GM21390 (cell line): Measurements from ENCODE around the gene FRA10AC1.
"Not testable (repeated sequence)": the region's sequence is repeated elsewhere in the genome, so short reads cannot be mapped to it uniquely, and the experiment has no call there.

Source experiments
- ATAC-seq: cut with Tn5 transposase; IDR thresholded peaks from one replicate; pipeline ENCODE4 v1.9.1; 2021; ENCODE audit not compliant: unreplicated experiment

FRA10AC1 gene

DNA sequence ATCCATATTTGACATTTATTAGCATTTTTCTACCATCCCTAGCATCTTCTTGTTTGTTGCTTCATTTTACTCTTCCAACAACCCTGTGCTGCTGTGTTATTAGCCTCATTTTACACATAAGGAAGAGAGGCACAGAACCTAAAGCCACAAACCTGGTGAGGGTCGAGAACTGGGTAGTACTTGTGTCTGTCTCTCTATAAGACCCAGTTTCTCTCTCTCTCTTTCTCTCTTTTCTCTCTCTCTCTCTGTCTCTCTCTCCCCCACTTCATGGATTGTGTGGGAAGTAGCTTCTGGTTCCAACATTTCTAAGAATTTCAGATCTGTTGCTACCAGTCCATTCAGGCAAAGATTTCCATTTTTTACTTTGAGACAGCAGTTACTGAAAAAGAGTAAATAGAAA lies 1.4 kb upstream of the FRA10AC1 start:
- no peak for ATAC-seq

DNA sequence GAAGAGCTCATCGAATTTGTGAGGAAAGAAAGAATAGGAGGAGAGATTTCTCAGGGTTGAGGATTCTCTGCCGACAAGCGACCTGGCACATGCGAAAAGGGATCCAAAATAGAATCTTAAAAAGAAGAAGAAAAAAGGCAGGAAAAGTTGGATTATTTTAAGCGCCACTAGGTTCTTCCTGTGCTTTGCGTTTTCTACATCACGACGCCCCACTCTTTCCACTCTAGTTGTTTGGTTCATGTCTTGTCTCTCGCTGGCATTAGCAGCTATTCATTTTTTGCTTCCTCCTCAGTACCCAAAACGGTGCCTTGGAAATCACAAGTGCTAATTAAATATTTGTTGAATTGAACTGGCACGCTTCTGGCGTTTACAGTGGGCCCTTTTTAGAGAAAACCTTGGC lies 674 bp upstream of the FRA10AC1 start:
- no peak for ATAC-seq

DNA sequence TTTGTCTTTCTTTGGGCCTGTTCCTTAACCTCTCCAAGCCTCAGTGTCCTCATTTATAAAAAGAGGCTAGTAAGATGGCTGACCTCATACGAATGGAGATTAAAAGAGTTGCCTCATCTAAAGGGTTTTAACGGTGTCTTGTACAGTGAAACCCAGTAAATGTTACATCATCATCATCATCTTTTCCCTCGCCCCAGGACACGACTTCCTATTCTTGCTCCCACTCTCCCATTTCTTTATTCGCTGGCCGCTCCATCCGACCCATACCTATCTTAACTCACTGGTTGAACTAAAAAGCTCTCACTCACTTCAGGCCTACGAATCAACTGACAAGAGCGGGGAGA lies 554 bp downstream of the FRA10AC1 start:
- ATAC-seq: peak; percentile 22

DNA sequence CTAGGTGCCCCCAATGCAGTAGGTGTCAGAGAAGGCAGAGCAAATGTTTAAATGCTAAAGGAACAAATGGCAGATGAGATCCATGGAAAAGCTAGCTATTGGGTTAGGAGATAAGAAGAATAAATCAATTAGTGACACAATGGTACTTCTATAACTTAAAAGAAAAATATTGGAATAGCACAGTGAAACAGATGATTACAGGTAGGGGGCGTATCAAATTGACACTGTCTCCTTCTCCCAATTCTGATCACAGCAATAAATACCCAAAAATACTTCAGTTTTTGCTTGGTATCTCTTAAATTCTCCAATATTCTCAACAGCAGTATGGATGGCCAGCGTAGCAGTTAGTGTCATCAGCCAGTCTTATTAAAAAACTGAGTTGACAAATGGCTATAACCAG lies 5.2 kb downstream of the FRA10AC1 start:
- no peak for ATAC-seq

DNA sequence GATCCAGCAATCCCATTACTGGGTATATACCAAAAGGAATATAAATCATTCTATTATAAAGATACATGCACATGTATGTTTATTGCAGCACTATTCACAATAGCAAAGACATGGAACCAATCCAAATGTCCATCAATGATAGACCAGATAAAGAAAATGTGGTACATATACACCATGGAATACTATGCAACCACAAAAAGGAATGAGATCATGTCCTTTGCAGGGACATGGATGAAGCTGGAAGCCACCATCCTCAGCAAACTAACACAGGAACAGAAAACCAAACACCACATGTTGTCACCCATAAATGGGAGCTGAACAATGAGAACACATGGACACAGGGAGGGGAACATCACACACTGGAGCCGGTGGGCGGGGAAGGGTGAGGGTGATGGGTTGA lies 5.8 kb downstream of the FRA10AC1 start:
- ATAC-seq: not testable (repeated sequence)

DNA sequence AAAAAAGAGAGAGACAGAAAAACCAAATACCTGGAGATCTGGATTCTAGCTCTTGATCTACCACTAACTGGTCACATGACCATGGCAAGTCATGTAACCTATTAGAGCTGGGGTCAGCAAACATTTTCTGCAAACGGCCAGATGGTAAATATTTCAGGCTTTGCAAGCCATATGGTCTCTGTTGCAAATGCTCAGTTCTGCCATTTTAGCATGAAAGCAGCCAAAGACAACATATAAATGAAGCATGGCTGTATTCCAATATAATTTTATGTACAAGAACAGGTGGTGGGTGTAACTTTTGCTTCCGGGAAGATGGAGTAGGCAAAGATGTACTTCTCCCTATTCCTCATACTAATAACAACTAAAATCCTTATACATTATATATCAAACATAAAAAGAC lies 6.7 kb downstream of the FRA10AC1 start:
- no peak for ATAC-seq

DNA sequence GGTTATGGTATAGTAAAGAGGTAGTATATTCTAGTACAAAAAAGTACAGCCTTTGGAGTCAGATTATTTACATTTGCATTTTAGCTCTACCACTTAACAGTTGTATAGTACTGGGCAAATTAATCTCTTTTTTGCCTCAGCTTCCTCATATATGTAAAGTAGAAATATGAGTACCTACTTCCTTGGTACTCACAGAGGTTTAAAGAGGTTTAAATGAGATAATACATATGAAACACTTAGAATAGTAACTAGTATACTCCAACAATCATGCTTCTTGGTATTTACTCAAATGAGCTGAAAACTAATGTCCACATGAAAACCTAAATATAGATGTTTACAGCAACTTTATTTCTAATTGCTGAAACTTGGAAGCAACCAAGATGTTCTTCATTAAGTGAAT lies 14.7 kb downstream of the FRA10AC1 start:
- no peak for ATAC-seq

DNA sequence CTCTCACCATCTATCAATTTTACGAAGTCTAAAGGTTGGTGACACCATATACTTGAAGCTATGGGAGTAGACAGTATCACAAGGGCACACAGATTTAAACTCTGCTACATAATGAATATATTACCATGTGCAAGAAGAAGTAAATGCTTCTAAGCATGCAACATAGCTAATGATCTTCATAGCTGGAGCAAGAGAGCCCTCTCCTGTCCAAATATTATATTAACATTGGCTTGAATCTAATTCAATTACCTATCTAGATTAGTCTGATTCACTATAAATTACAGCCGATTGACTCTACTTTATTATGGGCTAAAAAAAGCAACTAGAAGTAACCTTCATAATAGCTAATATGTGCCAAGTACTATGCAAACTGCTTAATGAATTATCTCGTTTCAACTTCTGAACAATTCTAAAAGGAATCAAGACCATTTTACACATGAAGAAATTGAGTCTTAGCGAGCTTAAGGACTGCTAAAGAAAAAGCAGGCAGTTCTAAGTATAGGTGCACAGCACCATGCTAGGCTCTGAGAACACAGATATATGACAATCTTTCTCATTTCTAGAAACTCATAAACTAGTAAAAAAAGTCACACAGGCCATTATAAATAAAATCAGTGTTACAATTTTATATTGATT lies 21.9 kb downstream of the FRA10AC1 start:
- ATAC-seq: no peak

DNA sequence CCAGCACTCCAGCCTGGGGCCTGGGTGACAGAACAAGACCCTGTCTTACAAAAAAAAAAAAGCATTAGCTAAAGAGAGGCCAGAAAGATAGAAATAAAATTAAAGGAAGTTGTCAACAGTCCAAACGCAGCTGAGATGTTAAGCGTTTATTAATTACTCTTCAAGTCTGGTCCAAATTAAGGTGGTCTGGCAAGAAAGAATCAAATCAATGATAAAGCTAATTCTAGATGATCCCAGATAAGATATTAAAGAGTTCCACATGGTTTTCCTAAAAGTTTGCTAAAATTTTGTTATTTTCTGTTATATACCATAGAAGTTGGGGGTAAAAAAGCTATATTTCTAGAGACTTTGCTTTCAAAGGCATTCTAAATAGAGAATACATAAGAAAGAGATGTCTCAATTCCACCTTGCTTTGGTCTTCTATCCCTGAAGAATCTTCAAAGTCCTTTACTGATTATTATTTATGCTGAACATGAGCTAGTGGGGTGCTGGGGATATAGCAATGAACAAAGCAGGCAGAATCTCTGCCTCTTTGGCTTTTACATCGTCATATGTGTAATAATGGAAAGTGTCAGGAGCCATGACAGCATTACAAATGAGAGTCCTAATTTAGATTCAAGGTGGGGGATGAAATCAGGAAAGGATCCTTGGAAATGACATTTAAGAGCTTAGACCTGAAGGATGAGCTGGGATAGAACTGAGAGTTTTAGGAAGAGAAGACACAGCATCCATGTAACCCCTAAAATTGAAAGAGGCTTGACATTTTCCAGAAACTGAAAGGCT lies 23.4 kb downstream of the FRA10AC1 start:
- no peak for ATAC-seq

DNA sequence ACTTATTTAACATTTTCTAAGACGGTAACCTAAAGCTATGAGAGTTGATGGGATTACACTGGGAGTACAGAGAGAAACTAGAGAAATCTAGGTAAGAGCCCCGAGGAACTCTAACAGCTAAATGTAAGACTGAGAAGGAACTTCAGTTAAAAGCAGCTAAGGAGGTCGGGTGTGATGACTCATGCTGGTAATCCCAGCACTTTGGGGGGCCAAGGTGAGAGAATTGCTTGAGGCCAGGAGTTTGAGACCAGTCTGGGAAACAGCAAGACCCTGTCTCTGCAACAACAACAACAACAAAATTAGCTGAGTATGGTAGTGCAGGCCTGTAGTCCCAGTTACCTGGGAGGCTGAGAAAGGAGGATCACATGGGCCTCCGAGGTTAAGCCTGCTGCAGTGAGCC lies 24.0 kb downstream of the FRA10AC1 start:
- ATAC-seq: no peak

DNA sequence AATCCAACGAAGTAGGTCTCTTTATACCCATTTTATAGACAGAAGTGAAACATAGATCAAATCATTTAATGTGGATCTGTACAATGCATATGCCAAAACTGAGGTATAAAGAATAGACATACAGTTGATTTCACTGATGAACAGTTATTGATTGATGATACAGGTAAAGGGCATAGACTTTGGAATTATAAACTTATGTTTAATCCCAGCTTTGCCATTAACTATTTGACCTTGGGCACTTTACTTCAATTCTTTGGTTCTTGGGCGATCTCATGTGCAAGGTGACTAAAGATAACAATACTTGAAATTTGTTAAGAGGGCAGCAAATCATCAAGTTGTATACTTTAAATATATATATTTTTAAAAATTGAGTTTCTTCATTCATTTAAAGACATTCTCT lies 28.6 kb downstream of the FRA10AC1 start:
- ATAC-seq: no peak

DNA sequence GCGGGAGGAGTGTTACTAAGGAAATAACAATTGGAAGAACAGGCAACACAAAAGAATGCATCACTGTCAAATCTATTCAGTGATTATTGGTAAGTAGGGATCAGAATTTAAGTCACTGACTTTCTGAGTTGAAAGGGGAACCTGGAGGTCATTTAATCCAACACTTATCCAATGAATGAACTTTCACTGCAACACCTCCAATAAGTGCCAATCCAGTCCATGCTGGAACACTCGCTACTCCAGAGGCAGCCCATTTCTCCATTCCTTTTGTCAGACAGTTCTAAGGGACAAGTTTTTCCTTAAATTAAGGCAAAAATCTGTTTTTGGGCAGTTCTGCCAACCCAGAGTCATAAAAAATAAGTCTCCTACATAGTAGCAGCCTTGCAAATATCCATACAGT lies 29.5 kb downstream of the FRA10AC1 start:
- no peak for ATAC-seq

DNA sequence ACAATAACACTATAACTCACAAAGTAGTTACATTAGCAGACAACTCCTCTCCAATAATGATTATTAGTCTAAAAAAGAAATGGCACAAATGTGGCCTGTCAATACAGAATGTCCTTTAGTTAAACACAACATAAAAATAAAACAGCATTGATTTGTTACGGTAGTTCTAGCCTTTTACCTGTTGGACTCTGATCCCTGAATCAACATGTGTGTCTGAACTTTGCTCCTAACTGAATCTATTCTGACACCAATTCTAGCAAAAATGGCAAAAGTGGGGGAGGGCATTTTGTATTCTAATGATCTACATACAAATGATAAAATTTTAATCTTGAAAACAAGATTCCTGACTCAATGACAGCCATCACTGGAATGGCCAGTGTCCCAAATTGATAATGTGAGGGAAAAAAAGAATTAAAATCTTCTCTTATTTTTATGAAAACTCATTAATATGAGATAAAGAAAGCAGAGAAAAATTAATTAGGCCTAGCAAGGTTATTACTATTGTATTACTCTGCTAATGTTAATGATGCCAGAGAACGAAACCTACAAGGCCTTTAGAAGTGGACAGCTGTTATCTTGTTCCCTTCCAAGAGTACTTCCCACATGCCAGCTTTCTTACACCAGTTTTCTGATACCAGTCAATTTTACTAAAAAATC lies 30.2 kb downstream of the FRA10AC1 start:
- ATAC-seq: no peak

DNA sequence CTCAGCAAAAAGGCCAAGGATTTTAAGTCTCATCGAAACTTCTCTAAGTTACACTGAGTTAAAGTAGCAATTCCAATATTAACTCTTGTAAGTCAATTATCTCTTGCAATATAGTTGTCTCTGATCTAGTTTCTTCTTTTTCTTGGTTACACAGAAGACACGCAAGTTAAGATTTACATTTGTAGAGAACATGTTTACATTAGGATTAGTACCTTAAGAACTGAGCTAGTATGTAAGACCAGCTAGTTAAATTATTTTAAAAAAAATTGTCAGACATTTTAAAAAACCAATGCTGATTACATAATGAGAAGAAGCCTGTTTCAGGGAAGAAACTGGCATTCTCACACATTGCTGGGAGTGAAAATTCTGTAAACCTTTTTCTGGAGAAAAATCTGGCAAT lies 31.4 kb downstream of the FRA10AC1 start:
- no peak for ATAC-seq

DNA sequence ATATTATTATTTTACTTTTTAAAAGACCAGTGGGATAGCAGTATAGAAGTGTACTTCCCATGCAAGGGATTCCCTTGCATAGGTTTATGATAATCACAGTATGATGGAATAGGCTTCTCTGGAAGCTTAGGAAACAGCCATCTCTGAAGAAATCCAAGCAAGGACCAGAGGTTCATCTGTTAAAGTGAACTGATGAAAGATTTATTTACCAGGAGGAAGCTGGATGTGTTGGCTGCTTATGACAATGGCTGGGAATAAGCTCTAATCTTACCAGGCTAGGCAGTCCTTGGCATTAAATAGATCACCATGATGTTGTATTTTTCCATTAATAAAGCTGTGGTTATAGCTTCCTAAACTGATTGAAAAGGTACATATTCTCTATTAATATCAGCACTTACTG lies 32.0 kb downstream of the FRA10AC1 start:
- no peak for ATAC-seq

DNA sequence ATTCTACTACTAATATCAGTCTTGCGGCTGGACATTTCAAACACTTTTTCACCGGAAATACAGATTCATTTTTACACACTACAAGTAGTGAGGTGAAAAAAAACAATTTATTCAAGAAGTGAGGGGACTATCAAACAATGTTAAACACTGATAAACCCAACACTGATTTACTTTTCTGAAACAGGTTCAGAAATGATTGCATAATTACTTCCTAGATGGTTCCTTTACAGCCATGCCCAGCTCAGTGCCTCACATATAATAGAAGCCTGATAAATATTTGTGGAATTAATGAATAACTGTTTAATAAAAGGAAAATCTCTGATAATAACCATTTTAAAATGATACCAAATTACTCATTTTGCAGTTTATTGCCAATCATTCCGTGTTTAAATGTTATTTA lies 34.6 kb downstream of the FRA10AC1 start:
- ATAC-seq: no peak

DNA sequence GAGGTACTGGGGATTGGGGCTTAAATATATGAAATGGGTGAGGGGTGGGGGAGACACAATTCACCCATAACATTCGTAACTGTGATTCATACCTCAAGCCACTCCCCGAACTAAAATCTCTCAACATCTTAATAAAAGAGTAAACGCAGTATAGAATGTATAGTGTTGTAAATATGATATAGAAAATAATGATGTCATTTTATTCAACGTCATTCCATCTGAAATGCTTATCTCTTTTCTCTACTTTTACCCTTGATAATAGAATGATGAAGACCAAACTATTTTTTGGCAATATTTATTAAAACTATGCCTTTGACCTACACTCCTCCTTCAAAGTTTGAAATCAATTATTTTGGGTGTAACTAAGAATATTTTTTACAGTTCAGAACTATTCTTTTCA lies 36.4 kb downstream of the FRA10AC1 start:
- no peak for ATAC-seq

DNA sequence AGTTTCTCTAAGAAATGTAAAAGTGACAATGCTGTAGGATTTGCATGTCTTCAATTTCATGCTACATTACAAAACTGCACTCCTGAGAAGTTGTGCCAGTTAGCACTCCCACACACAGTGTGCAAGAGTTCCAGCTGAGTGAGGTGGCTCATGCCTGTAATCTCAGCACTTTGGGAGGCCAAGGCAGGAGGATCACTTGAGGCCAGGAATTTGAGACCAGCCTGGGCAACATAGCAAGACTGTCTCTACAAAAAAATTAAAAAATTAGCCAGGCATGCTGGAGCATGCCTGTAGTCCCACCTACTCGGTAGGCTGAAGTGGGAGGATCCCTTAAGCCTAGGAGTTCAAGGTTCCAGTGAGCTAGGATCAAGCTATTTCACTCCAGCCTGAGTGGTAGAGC lies 44.6 kb downstream of the FRA10AC1 start:
- no peak for ATAC-seq

DNA sequence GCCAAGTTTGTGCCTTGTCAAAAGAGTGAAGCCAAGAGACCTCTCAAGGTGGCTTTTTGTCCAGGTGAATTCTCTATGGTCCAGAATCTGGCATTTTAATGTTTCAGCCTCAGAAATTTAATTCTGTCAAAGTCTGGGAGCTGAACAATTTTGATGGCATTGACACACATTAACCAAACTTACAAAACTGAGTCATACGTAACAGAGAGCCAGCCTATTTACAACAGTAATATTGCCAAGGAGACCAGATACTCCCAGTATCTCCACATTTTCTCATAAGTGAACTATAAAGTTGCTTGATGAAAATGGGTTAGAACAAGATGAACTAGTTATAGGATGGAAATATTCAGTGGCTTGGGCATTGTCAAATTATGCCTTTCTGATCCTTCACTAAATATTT lies 46.2 kb downstream of the FRA10AC1 start:
- ATAC-seq: no peak

DNA sequence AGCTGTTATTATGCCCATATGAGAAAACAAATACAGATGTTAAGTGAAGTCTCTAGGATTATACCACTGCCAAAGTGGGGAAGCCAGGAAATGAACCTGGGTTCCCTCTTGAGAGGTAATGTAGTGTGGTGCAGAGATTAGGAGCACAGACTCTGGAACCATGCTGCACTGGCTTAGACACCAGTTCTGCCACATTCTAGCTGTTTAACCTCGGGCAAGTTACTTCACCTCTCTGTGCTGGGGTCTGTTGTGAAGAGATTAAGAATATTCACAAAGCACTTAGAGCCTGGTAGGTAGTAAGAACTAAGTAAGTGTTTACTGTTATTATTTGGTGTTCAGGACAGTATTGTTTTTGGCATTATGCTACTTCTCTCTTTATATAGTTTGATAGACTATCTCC lies 48.2 kb downstream of the FRA10AC1 start:
- no peak for ATAC-seq

DNA sequence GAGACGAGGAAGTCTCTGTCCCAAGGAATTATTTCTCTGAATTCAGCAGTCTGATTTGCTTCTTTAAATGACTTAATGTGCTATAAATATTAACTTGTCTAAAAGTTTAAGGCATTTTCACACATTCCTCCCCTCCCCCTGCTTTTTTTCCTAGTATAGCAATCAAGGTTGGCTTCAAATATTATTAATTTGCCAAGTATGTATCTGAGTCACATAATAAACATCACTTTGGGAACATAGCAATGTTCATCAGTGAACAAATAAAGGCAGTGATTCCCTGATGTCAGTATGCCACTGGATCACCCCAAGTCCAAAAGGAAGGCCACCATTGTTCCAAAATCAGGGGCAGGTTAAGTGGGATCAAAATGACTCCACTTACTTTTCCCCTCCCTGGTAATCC lies 49.5 kb downstream of the FRA10AC1 start:
- ATAC-seq: no peak

DNA sequence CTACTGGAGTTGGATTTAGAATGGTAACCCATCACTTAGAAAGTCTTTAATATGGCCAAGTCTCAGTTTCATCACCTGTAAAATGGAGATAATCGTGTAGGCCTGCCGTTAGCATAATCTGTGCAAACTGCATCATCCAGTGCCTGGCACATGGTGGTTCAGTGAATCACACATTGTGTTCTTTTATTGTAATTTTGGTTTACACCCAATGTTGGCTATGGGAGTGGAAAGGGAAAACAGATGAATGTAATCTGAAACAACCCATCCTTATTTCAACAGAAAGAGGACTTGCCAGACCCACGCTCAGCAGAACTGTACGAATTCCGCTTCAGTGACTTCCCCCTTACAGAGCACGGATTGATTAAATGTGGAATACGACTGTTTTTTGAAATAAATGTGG lies 62.6 kb downstream of the FRA10AC1 start:
- no peak for ATAC-seq
